NCI-H526 (cell line): ENCODE measurements around the gene NXPH1.
A peak's percentile ranks its signal among the peaks of the same experiment; 100 is the strongest.

Experiments used
- DNase-seq, 2 experiments: peaks; one replicate each; lab custom pipeline; 2025; lab: John Stamatoyannopoulos, UW

Gene NXPH1

GRCh38 chr7:8499128-8499527, 65.7 kb downstream of the NXPH1 start:
- DNase-seq, result no peak

DNA sequence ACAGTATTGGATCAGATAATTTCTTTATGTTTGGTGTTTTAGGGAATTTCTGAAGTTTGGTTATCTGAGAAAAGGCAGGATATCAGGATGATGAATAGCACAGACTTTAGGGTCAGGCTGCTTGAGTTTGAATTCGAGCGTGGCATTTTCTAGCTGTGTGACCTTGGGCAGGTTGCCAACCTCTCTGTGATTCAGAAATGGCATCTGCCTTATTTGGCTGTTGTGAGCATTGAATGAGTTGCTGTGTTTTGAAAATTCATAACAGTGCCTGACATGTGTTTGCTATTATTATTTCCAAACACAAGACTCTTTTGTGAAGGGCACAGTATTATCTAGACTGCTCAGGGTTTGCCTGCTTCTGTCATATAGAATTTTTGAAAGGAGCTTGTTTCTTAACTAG, 66.9 kb downstream of the NXPH1 start:
- DNase-seq, result no peak

DNA sequence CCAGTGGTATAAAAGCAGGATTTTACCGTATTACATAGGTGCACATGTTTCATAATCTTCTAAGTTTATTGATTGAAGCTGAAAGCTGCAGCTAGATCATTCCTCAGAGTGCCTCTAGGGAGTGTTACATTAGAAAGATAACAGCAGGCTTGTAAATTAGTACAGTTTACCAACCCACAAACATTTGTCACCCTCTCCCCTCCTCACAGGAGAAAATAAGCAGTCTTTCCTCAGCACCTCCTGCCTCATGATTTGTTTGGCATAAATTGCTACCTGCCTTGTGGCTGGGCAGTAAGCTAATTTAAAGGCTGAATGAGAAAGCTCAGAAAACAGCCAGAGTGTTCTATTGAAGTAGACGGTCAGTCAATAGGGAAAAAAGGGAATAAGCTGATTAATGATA, 74.2 kb downstream of the NXPH1 start:
- DNase-seq, result peak in 1 of 2 experiments; percentile 49

GRCh38 chr7:8509621-8510020, 76.2 kb downstream of the NXPH1 start:
- DNase-seq, result no peak

DNA sequence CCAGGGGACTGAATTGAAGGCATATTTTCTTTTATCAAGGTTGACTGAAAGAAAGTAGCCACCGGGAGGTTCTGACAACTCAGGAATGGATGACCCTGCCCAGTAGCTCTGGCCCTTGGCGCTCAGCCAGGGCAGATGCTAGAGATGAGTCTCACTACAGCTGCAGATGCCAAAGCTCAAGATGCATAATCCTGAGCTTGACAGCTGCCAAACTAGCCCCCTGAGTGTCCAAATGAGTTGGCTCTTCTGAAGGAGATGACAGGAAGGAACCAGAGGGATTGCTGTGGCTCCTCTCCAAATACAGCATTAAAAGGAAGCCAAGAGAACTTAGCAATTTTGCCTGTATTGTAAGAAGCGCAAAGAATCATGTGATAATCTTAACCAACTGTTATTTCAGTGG, 78.4 kb downstream of the NXPH1 start:
- no peak for DNase-seq

DNA sequence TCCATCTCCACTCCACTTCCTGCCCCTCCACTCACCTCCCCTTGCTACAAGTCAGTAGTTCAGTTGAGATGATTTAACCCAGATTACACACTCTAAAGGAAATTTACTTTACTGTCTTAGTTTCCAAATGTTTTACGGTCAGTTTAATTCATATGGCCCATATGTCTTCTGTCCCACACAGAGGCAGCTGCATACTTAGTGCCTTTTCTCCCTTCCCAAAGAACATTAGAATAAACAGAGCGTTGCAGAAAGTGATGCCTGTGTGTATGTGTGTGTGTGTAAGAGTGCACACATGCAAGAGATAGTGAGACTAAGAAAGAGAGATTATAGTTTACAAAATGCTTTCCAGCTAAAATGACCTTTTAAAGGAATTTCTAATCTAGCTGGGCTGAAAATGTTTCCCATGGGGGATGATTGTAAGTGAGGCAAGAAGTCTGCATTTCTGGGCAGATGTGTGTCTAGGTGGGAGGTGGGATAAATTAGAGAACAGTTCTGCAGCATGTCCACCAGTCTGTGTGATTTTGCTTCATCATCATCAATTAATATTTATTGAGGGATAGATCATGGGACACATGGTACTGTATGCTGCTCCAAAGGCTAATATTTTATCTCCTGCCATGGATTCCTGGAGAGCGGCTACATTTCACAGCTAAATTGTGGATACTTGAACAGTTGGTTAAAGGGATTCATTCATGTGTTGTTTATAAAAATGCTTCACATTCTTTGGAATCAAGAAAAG, 81.5 kb downstream of the NXPH1 start:
- no peak for DNase-seq

- no peak for DNase-seq
These were observed 82.3 kb downstream of the NXPH1 start for GRCh38 chr7:8515640-8516185.

GRCh38 chr7:8516976-8517375, 83.6 kb downstream of the NXPH1 start:
- DNase-seq, result no peak

DNA sequence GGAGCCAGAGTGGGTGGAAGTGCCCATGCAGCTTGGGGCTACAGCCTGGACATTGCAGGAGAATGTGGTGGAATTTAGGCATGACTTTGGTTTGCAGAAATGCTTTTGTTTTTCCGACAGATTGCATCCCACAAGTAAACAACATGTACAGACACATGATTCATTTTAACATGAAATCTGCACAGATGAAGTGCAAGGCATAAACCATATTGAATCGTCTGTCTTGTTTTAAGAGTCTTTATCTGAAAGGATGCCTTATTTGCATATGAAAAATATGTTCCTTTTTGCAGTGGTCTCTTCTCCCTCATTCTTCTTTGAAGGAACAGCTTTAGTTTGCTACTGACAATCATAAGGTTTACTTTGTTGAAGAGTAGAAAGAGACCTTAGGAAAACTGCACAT, 94.9 kb downstream of the NXPH1 start:
- no peak for DNase-seq

- DNase-seq, result peak; percentile 30 to 38
These were observed 98.6 kb downstream of the NXPH1 start for GRCh38 chr7:8531991-8532515.

DNA sequence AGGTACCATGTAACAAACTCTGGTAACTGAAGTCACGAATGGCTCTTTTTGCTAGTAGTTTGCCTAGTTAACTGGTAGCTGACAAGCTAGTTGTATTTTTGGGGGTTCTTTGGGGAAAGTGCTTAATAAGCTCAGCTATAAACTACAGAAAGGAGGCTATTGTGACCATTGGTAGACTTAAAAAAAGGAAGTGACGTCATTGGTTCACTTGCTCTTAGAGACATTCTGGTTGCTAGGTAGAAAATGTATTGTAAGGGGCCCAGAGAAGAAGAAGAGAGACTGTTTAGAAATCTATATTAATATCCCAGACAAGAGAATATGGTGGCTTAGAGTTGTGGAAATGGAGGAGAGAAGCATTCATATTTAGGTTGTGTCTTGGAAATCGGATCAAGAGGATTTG, 103.0 kb downstream of the NXPH1 start:
- DNase-seq, result peak in 1 of 2 experiments; percentile 27

- no peak for DNase-seq
These were observed 115.6 kb downstream of the NXPH1 start for GRCh38 chr7:8549046-8549445.

DNA sequence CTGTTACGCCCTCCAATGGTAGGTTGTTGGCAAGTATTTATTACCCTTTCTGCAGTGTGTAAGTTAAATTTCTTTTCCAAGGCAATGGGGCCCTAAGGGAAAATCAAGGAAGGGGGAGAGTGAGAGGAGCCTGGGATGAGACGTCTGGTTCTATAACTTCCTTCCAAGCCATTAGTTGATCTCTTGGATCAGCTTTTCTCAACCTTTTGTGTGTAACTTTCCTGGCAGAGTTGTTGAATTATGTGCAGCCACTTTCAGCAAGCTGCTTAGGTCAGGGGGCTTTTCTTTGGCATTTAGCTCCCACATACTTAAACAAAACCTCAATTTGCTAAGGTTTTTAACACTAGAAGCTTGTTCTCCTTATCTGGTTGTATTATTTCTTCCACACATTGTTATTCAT, 127.1 kb downstream of the NXPH1 start:
- no peak for DNase-seq

- DNase-seq, result no peak
These were observed 128.0 kb downstream of the NXPH1 start for GRCh38 chr7:8561449-8561848.

DNA sequence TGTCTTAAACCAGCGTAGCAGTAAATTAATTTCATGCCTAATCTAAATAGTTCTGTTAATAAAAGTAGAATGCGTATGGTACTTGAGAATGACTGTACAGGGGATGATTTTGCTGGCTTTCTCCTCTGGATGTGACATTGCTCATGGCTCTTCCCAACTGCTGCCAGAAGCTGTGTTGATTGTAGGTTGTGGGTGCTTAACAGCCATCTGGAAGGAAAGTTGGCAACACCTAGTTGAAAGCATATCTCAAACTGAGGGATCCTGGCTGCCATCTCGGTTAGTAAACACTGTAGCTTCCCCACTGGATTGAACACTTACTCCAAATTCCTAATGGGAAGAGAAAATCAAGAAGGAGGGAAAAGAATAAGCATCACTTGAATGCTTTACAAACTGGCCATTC, 130.9 kb downstream of the NXPH1 start:
- peak; percentile 6 to 59 for DNase-seq

DNA sequence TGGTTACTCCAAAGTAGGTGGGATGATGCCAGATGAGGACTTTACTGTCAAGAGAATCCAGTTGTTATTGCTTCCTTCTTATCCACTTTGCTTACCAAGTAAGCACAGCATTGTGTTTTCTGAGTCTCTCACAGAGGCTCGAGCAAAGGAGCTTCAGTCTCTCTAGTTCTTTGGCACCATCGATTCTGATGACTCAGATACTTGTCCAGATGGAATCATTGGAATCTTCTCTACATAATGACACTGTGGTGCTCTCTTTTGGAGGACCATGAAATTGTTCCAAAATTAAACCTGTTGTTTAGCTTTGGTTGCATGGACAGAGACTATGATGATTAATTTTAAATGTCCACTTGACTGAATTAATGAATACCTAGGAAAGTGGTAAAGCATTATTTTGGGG, 132.6 kb downstream of the NXPH1 start:
- no peak for DNase-seq

- no peak for DNase-seq
These were observed 134.2 kb downstream of the NXPH1 start for GRCh38 chr7:8567626-8568025.

DNA sequence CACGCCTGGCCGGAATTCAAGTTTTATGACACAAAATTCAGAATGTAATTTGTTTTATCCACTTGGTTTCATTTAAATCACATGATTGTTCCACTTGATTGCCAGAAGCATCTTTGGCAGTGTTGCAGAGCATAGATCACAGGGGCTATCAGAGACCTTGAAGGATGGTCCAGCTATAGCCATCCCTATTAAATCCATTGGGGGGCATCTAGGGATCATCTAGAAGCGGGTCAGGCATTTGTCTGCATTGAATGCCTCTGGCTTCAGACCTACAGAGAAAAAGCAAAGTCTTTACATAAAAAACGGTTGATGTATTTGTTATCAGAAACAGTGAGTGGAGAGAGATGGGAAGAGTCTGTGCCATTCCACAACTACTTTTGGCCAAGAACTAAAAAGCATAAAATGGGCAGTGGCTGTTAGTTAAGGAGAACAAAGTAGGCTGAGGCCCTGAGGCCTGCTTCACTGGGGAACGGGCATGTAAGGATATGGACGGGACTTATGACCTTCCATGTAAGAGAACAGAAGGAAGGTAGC, 146.3 kb downstream of the NXPH1 start:
- no peak for DNase-seq

- no peak for DNase-seq
These were observed 148.4 kb downstream of the NXPH1 start for GRCh38 chr7:8581842-8582241.

- no peak for DNase-seq
These were observed 149.3 kb downstream of the NXPH1 start for GRCh38 chr7:8582728-8583127.

DNA sequence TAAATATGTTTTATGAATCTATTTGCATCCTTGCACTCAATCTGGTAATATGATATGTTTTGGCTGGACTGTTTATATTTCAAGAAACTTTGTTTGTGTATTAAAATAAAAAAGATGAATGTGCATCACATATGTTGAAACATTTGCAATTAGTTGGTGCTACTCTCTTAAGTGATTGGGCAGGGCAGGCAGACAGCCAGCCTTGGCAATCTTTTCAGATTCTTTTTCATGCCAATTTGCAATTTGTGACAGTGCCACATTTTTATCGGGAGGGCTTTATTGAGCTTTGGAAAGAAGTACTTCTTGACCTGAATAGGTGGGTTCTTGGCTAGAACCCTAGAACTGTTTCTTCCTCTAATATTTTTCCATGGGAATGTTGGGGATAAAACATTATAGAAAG, 152.2 kb downstream of the NXPH1 start:
- peak; percentile 62 to 68 for DNase-seq

- DNase-seq, result no peak
These were observed 156.8 kb downstream of the NXPH1 start for GRCh38 chr7:8590225-8590624.

- DNase-seq, result no peak
These were observed 157.4 kb downstream of the NXPH1 start for GRCh38 chr7:8590791-8591190.

DNA sequence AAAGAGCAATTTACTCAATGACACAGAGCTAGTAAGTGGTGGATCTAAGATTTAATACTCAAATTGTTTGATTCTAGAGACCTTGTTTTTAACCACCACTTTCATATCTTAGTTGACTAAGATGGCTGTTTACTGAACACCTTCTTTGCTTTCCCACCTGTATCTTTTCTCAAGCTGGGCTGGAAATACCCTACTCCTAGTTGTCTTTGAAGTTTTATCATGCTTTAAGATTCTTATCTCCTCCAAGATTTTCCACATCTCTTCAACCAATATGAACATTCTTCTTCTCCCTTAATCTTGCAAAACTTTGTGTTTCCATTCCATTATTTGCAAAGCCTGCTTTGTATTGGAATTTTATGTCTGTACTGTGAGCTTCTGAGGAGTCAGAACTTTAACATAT, 157.9 kb downstream of the NXPH1 start:
- DNase-seq, result no peak
